Activated CD8-positive, alpha-beta memory T cell treated with anti-CD3 and anti-CD28 coated beads for 36 hours (primary cell): Measurements from ENCODE around the gene HHAT. TPM values are rescaled to one million over a fixed set of nuclear protein-coding genes. Genes with fewer than 3 reads are reported as not detected.

Source experiments
- CTCF ChIA-PET: fragments of 350-600 bp; sonication (Branson Sonifier 250); formaldehyde crosslinking; loops from one replicate; lab custom pipeline; 2021; ENCODE audit warnings: antibody characterized with exemption; lab: Charles Lee
- POLR2A ChIA-PET: fragments of 350-600 bp; sonication (Branson Sonifier 250); formaldehyde crosslinking; loops from one replicate; lab custom pipeline; 2021; ENCODE audit warnings: antibody characterized with exemption; lab: Charles Lee
- total RNA-seq, 2 experiments: library from RNA; stranded (reverse); gene quantifications; one replicate each; pipeline ENCODE4 v1.2.3, GENCODE V29; 2021

The HHAT gene
- total RNA-seq, 2 experiments from 2014 or later, result 0.82 to 1.5 TPM

DNA sequence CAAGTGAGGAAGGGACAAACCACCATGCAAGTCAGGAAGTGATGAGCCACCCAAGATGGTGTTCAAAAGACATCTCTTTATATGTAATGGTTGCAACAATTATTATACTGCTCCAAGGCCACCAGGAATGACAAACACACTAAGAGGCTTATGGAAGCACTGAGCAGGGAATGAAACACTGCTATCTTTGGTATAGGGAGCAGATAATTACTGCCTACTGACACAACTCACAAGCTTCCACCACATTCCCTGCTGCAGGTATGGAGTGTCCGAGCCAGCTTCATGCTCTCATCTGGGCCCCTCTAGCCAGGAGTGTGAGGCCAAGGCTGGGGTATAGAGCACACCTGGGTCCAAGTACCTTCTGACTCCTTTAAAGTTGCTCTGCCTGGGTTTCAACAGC is 371.4 kb downstream of the HHAT start:
- CTCF ChIA-PET, result no interaction called here
- POLR2A ChIA-PET, result no interaction called here

DNA sequence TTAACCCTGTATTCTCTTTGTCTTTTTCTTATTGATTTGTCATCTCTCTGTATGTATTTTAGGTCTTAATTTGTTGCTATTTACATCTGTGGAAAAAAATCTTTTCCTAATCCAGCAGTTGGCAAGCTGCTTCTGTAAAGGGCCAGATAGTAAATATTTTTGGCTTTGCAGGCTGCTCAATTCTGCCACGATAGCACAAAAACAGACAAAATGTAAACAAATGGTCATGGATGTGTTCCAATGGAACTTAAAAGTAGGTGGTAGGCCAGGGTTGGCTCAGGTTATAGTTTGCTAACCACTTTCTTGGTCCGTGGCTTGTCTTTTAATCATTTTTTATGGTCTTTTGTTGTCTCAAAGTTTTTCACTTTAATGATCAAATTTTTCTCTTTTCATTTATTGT is 371.8 kb downstream of the HHAT start:
- POLR2A ChIA-PET, result no interaction called here

DNA sequence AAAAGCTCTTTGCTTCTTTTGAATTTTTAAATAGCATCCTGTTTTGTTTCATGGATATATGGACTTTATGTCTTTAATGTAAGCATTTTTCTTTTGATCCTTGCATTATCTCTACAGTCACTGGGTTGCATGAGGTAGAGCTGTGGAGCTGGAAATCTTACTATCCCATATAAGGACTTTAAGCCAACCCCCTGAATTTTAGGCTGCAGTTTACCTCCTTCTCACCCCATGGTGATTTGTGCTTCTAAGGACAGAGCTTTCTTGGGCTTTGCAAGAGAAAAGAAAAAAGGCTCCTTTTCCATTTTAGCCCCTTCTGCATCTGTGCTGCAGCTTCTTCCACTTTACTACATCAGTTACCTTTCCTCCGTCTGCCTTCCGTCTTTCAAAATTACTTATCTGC is 373.8 kb downstream of the HHAT start:
- ChIA-PET POLR2A (interaction anchor here (0.6 kb wide), 1 partner anchor 1447 kb away, joined by 3 read pairs; no protein-coding TSS in a partner anchor), CTCF (no interaction called here)

More for the DNA sequence above, 371.8 kb downstream of the HHAT start:
- CTCF ChIA-PET, result no interaction called here

DNA sequence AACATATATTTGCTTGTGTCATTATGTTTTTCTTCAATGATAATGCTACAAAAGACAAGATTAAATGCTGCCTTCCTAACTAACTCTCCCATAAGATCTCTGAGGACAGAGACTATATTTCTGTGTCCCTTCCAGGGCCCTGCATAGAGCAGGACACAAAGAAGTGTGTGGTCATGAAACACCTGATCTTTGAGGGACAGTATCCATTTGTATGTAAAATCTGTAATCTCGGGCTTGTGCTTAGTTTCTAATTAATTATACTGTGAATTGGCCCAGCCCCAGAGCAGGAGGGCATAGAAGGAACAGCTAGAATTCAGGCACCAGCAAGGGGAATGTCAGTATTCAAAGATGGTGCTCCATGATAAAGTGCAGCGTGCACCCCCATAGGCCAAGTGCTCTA is 374.9 kb downstream of the HHAT start:
- ChIA-PET CTCF (no interaction called here), POLR2A (no interaction called here)

DNA sequence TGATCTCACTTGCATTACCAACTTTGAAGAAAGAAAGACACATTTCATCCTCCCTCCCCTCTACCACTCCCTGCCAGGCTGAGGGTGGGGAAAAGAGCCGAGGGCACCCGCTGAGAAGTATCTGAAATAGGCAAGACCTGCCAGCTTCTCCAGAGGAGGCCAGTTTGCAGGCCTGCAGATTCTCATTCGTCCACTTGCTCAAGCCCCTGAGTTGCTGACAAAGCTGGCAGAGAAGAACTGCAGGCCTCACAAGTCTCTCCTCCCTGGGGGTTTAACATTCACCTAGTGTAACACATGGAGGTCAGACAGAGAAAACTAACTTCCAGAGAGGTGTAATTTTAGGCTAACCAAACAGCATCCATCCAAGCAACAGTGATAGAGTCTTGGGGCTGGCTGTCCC is 376.4 kb downstream of the HHAT start:
- CTCF ChIA-PET, result no interaction called here
- POLR2A ChIA-PET, result no interaction called here

DNA sequence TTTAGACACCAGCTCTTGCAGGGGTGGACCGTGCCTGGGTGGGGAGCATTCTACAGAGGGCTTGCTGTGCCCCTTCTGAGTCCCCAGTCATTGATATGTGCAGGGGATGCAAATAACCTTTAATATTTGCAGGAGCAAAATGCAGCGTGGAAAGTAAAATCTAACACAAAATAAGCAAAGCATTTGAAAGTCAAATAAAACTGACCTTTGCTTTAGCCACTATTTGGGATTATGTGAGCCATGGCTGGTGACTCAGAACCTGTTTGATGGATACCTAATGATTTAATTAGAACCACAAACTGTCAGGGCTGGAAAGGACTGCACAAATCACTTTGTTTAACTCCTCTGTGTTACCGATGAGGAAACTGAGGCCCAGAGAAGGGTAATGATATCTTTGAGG is 377.5 kb downstream of the HHAT start:
- ChIA-PET POLR2A (no interaction called here), CTCF (no interaction called here)

DNA sequence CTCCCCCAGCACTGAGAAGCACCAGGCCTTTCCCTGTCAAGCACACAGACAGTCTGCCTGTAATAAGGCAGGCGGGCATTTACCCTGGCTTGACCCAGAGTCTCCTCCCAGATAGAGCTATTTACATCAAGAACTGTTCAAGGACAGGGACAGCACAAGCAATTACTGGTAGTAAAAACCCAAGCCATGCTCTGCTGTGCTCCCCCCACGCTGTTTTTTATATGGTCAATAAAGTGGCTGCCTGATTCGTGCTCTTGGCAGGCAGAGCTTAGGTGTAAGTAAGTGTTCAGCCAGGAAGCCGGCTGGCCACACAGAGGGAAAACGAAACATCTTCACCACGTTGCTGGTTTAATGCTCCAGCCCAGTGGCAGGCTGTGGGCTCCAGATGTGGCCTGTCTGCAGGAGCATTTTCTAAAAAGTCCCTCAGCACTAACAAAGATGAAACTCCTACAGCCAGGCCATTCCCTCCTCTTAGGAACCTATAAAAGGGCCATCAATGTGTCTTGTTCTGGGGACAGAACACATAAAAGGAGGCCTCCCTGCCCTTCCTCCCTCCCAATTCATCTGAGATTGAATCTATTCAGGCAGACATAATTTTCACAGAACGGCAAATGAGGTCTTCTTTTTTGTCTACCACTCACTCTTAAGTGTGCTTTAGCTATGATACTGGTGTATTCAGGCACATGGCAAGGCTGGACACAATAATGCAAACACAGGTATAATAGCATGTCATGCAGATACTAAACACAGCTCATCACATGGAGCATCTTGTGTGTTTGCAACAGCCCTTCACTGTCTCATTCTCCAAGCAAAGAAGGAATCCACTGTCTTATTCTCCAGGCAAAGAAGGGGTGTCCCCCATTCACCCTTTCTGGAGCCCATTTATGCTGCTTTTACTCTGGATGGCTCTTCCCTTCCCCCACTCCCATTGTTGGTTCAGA is 378.9 kb downstream of the HHAT start:
- POLR2A ChIA-PET, result no interaction called here
- CTCF ChIA-PET, result no interaction called here

DNA sequence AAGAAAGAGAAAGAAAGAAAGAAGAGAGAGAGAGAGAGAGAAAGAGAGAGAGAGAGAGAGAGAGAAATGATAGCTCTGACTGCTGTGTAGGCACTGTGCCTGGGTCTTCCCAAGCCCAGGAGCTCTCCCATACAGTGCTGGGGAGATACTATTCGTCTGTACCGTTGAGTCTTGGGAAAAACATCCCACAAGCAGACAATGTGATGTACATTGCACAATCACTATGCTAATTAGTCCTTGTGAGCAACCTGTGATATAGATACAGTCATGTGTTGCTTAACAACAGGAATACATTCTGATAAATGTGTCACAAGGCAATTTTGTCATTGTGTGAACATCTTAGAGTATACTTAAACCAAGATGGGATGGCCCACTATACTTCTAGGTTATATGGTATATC is 381.0 kb downstream of the HHAT start:
- ChIA-PET CTCF (no interaction called here), POLR2A (no interaction called here)

DNA sequence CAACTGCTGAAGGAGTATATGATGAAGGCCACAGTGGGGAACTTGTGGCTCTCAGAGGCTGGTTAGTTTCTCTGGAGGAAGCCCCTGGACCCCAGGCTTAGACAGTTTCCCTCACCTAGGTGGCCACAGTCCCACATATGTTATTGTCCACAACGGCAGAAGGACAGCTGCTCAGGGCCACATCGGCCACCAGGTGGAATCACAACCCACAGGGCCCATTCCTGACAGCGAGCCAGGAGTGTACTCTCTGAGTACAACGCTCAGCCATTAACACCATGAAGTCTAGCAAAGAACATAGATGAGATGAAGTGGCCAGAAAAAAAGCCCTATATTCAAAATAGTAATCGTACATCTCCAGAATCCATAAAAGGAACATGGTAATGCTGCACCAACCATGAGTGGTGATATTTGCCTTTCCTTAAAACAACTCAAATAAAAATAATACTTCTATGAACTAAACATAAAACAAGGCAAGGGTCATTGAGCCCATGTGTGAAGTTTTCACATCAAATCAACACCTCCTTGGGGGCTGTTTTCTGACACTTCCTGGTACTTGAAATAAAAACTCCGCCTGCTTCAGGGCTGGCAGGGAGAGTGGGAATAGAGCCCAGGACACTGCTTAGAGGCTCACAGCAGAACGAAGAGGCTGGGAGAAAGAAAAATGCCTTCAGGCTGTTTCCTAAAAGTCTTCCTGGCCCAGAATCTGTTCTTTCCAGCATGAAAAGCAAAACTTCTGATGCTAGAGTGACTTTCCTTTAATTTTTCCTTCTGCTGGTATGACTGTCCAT is 383.3 kb downstream of the HHAT start:
- POLR2A ChIA-PET, result no interaction called here
- CTCF ChIA-PET, result no interaction called here

DNA sequence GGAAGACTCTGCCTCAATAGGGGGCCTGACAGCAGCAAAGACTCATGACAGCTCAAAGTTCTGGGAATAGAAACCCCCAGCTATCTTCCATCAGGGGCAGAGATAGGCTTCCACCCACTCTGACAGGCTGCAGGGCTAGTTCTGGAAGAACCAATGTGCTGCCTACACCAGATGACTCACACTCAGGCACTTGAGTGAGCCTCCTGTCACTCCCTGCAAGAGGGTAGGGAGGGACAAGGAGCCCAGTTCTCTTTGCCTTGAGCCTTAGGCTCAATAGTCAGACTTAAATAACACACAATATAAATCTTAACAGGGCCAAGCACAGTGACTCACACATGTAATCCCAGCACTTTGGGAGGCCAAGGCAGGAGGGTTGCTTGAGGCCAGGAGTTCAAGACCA is 386.4 kb downstream of the HHAT start:
- ChIA-PET POLR2A (no interaction called here), CTCF (no interaction called here)

DNA sequence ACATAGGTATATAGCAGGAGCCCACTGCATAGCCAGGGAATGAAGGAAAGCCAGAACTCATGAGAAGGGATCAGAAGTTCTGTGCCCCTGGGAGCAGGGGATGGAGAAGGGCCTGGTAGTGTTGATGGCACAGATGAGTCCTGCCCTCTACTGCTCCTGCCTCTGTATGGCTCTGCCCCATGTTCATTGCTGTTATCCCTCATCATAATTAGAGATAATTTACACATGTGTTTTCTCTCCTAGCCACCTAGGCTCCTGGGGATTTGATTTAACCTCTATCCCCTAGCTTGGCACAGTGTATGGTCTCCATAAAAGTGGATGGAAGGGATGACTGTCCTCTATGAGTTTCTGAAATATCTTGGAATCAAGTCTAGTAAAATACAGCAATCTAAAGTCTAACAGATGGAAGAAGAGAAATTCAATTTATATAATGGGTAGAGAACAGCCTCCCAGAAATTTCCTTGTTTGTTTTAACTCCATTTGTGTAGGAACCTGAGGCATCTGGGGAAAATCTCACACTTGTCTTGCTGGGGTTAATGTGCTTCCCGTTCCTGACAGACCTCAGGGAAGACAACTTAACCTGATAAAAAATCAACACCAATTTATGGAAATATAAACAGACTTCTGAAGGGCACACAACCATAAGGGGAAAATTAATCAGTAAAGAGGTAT is 393.8 kb downstream of the HHAT start:
- ChIA-PET POLR2A (no interaction called here), CTCF (no interaction called here)

DNA sequence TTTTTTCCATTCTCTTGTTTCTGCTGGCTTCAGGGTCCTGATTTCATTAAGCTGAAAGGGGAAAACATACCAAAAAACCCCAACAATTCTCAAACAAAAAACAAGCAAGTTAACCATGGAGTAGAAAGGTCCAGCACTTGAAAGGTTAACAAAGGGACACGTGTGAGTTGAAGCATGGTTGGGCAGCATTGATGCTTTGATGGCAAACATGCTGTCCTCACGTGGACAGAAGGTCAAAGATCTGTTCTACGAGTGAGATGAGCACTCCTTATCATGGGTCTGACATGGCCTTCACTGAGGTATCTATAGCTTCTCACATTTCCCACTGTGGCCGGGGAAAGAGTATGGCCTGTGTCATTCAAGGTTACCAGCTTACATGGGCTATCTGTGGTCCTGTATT is 394.9 kb downstream of the HHAT start:
- ChIA-PET POLR2A (no interaction called here), CTCF (no interaction called here)

DNA sequence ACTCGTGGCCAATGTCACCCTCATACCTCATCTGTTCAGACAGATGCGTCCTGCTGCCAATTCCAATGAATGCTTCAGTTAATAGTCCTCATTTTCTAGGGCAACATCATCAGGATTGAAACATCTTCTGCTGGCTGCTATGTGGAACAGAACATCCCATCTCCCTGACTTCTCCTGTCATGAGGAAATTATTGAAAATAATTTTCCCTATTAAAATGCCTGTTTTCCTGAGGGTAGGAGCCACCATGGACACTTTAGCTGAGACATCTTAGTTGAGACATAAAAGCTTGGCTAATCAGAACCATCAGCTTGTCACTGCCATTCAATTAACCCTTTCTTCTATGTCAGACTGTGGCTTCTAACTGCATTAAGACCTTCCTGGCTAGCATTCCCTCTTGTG is 396.1 kb downstream of the HHAT start:
- CTCF ChIA-PET, result no interaction called here
- POLR2A ChIA-PET, result no interaction called here

Other genes with a start within 250 kb of the HHAT start
- gene SERTAD4, start 96.1 kb upstream of the HHAT start, total RNA-seq, result not detected